ENCODE results near the gene YIPF3.
"Not testable (repeated sequence)": the region's sequence is repeated elsewhere in the genome, so short reads cannot be mapped to it uniquely, and the experiment has no call there.

The YIPF3 gene

GRCh38 chr6:43502666-43503065 lies 14.1 kb downstream of the YIPF3 start:
- Histone ChIP-seq H3K27me3 (ENCODE audit: insufficient read depth, low read length, poor library complexity, severe bottlenecking) (no peaks in the 10 kb centered on the region), H3K4me1 (ENCODE audit: insufficient read depth, low read length, poor library complexity, severe bottlenecking) (no peaks in the 10 kb centered on the region), H3K79me2 (ENCODE audit: insufficient read depth, low read length) (no peaks in the 10 kb centered on the region), H3F3A (ENCODE audit: low read depth) (no peaks in the 10 kb centered on the region), H3K9me2 (replicated peaks; ENCODE audit: low read depth, low read length) (no peaks in the 10 kb centered on the region), H3K9ac (ENCODE audit: low read depth, low read length, poor library complexity, severe bottlenecking) (no peak overlapping the region), H3K4me3 (ENCODE audit: low read length, poor library complexity, severe bottlenecking) (no peak overlapping the region), H3K9me3 (ENCODE audit: insufficient read depth, low read depth, low read length) (no peaks in the 10 kb centered on the region), H3K4me2 (ENCODE audit: low read depth, low read length, poor library complexity, severe bottlenecking) (no peak overlapping the region), H2AFZ (ENCODE audit: low read length) (no peak overlapping the region), H3K36me3 (ENCODE audit: insufficient read depth, low read length) (peaks cover 60% of the 10 kb centered on the region; the same call in 1 of the 2 replicates), H4K20me1 (ENCODE audit: insufficient read depth, low read length, poor library complexity, severe bottlenecking) (no peaks in the 10 kb centered on the region)
- no peak for TF ChIP-seq CTCF (conservative IDR thresholded peaks at IDR 0.05; ENCODE audit: low read length)
- no peak for TF ChIP-seq EZH2phosphoT487 (IDR thresholded peaks at IDR 0.05; ENCODE audit: borderline replicate concordance)

- H3K79me2 ChIP-seq (ENCODE audit: insufficient read depth, low read length) = no peaks in the 10 kb centered on the region
- no peaks in the 10 kb centered on the region for H3K4me1 ChIP-seq (ENCODE audit: insufficient read depth, low read length, poor library complexity, severe bottlenecking)
- no peaks in the 10 kb centered on the region for H3F3A ChIP-seq (ENCODE audit: low read depth)
- no peak overlapping the region for H3K9ac ChIP-seq (ENCODE audit: low read depth, low read length, poor library complexity, severe bottlenecking)
- H3K9me2 ChIP-seq (replicated peaks; ENCODE audit: low read depth, low read length) = no peaks in the 10 kb centered on the region
- peaks cover 60% of the 10 kb centered on the region; the same call in 1 of the 2 replicates for H3K36me3 ChIP-seq (ENCODE audit: insufficient read depth, low read length)
- H2AFZ ChIP-seq (ENCODE audit: low read length) = no peak overlapping the region
- TF ChIP-seq EZH2phosphoT487 (IDR thresholded peaks at IDR 0.05; ENCODE audit: borderline replicate concordance) (no peak), CTCF (conservative IDR thresholded peaks at IDR 0.05; ENCODE audit: low read length) (no peak)
- no peaks in the 10 kb centered on the region for H3K9me3 ChIP-seq (ENCODE audit: insufficient read depth, low read depth, low read length)
- no peaks in the 10 kb centered on the region for H4K20me1 ChIP-seq (ENCODE audit: insufficient read depth, low read length, poor library complexity, severe bottlenecking)
- H3K4me3 ChIP-seq (ENCODE audit: low read length, poor library complexity, severe bottlenecking) = no peak overlapping the region
- no peaks in the 10 kb centered on the region for H3K27me3 ChIP-seq (ENCODE audit: insufficient read depth, low read length, poor library complexity, severe bottlenecking)
- H3K4me2 ChIP-seq (ENCODE audit: low read depth, low read length, poor library complexity, severe bottlenecking) = no peak overlapping the region
These were observed 15.8 kb downstream of the YIPF3 start for GRCh38 chr6:43500921-43501320.

GRCh38 chr6:43499028-43499815 lies 17.5 kb downstream of the YIPF3 start:
- no peaks in the 10 kb centered on the region for H3K79me2 ChIP-seq (ENCODE audit: insufficient read depth, low read length)
- no peaks in the 10 kb centered on the region for H3F3A ChIP-seq (ENCODE audit: low read depth)
- no peak for TF ChIP-seq EZH2phosphoT487 (IDR thresholded peaks at IDR 0.05; ENCODE audit: borderline replicate concordance)
- H3K4me2 ChIP-seq (ENCODE audit: low read depth, low read length, poor library complexity, severe bottlenecking) = no peak overlapping the region
- peaks cover 52% of the 10 kb centered on the region; the same call in 1 of the 2 replicates for H3K36me3 ChIP-seq (ENCODE audit: insufficient read depth, low read length)
- H3K9me2 ChIP-seq (replicated peaks; ENCODE audit: low read depth, low read length) = no peaks in the 10 kb centered on the region
- H3K4me3 ChIP-seq (ENCODE audit: low read length, poor library complexity, severe bottlenecking) = no peak overlapping the region
- no peaks in the 10 kb centered on the region for H3K9me3 ChIP-seq (ENCODE audit: insufficient read depth, low read depth, low read length)
- H3K4me1 ChIP-seq (ENCODE audit: insufficient read depth, low read length, poor library complexity, severe bottlenecking) = peaks cover 9% of the 10 kb centered on the region
- H2AFZ ChIP-seq (ENCODE audit: low read length) = no peak overlapping the region
- H4K20me1 ChIP-seq (ENCODE audit: insufficient read depth, low read length, poor library complexity, severe bottlenecking) = no peaks in the 10 kb centered on the region
- no peak overlapping the region for H3K9ac ChIP-seq (ENCODE audit: low read depth, low read length, poor library complexity, severe bottlenecking)
- H3K27me3 ChIP-seq (ENCODE audit: insufficient read depth, low read length, poor library complexity, severe bottlenecking) = no peaks in the 10 kb centered on the region

GRCh38 chr6:43498291-43498690 lies 18.4 kb downstream of the YIPF3 start:
- peaks cover 46% of the 10 kb centered on the region; the same call in 1 of the 2 replicates for H3K36me3 ChIP-seq (ENCODE audit: insufficient read depth, low read length)
- H3K27me3 ChIP-seq (ENCODE audit: insufficient read depth, low read length, poor library complexity, severe bottlenecking); H3K9ac ChIP-seq (ENCODE audit: low read depth, low read length, poor library complexity, severe bottlenecking); H3K4me2 ChIP-seq (ENCODE audit: low read depth, low read length, poor library complexity, severe bottlenecking); H3K4me3 ChIP-seq (ENCODE audit: low read length, poor library complexity, severe bottlenecking); H2AFZ ChIP-seq (ENCODE audit: low read length); H3F3A ChIP-seq (ENCODE audit: low read depth); H3K4me1 ChIP-seq (ENCODE audit: insufficient read depth, low read length, poor library complexity, severe bottlenecking); H4K20me1 ChIP-seq (ENCODE audit: insufficient read depth, low read length, poor library complexity, severe bottlenecking); H3K9me2 ChIP-seq (replicated peaks; ENCODE audit: low read depth, low read length); H3K9me3 ChIP-seq (ENCODE audit: insufficient read depth, low read depth, low read length); H3K79me2 ChIP-seq (ENCODE audit: insufficient read depth, low read length): not testable (repeated sequence)

All from Loucy (cell line).